H9 (cell line): ENCODE measurements around the gene ARHGEF39. TPM values are rescaled to one million over a fixed set of nuclear protein-coding genes. Genes with fewer than 3 reads are reported as not detected.

Experiments used
- DNase-seq: peaks from one replicate; pipeline ENCODE4 v3.0.0-alpha.2; 2017
- H2AFZ ChIP-seq: one replicate; pipeline ENCODE4 v1.6.1; 2013; ENCODE audit warnings: mild to moderate bottlenecking, low read length, control low read depth, moderate library complexity
- H2AK5ac ChIP-seq: 2 replicates; pipeline ENCODE4 v1.6.1; 2013; ENCODE audit warnings: low read length, control low read depth, mixed read lengths; ENCODE audit not compliant: insufficient read length
- H2BK120ac ChIP-seq: one replicate; pipeline ENCODE4 v1.6.1; 2013; ENCODE audit warnings: low read depth, mild to moderate bottlenecking, low read length, control low read depth, inconsistent platforms; ENCODE audit not compliant: poor library complexity, severe bottlenecking
- H2BK12ac ChIP-seq: 2 replicates; pipeline ENCODE4 v1.6.1; 2013; ENCODE audit warnings: low read length, control low read depth, mixed read lengths, low read depth; ENCODE audit not compliant: insufficient read length
- H2BK15ac ChIP-seq: 2 replicates; pipeline ENCODE4 v1.6.1; 2013; ENCODE audit warnings: low read depth, low read length, control low read depth
- H2BK20ac ChIP-seq: one replicate; pipeline ENCODE4 v1.6.1; 2013; ENCODE audit warnings: low read depth, mild to moderate bottlenecking, low read length, control low read depth, inconsistent platforms; ENCODE audit not compliant: poor library complexity, severe bottlenecking
- H2BK5ac ChIP-seq: 2 replicates; pipeline ENCODE4 v1.6.1; 2013; ENCODE audit warnings: low read length, control low read depth, mixed read lengths; ENCODE audit not compliant: insufficient read length
- H3K14ac ChIP-seq: 2 replicates; pipeline ENCODE4 v1.6.1; 2013; ENCODE audit warnings: low read length, control low read depth; ENCODE audit not compliant: insufficient read depth
- H3K18ac ChIP-seq: 2 replicates; pipeline ENCODE4 v1.6.1; 2013; ENCODE audit warnings: low read depth, mild to moderate bottlenecking, mixed read lengths, low read length, control low read depth; ENCODE audit not compliant: insufficient read length
- H3K23ac ChIP-seq: 2 replicates; pipeline ENCODE4 v1.6.1; 2013; ENCODE audit warnings: low read length, control low read depth, mixed read lengths, low read depth; ENCODE audit not compliant: insufficient read length
- H3K23me2 ChIP-seq: 2 replicates; pipeline ENCODE4 v1.6.1; 2013; ENCODE audit warnings: low read depth, mild to moderate bottlenecking, mixed read lengths, low read length, control low read depth; ENCODE audit not compliant: insufficient read length, poor library complexity, severe bottlenecking
- H3K27ac ChIP-seq: 2 replicates; pipeline ENCODE4 v1.5.1; 2013; ENCODE audit warnings: low read length, control low read depth, mixed read lengths, low read depth; ENCODE audit not compliant: insufficient read length
- H3K27me3 ChIP-seq: 2 replicates; pipeline ENCODE4 v1.6.1; 2013; ENCODE audit warnings: low read length, control low read depth, inconsistent platforms; ENCODE audit not compliant: insufficient read depth
- H3K4ac ChIP-seq: 2 replicates; pipeline ENCODE4 v1.6.1; 2013; ENCODE audit warnings: low read depth, mild to moderate bottlenecking, control low read depth, inconsistent platforms, low read length, moderate library complexity
- H3K4me1 ChIP-seq: 2 replicates; pipeline ENCODE4 v1.6.1; 2013; ENCODE audit warnings: low read length, control low read depth, inconsistent platforms; ENCODE audit not compliant: insufficient read depth
- H3K4me2 ChIP-seq: 2 replicates; pipeline ENCODE4 v1.6.1; 2013; ENCODE audit warnings: low read length, control low read depth, mixed read lengths; ENCODE audit not compliant: insufficient read length, insufficient read depth
- H3K56ac ChIP-seq: 2 replicates; pipeline ENCODE4 v1.6.1; 2013; ENCODE audit warnings: low read depth, mild to moderate bottlenecking, mixed read lengths, low read length, control low read depth; ENCODE audit not compliant: insufficient read length
- H3K79me1 ChIP-seq: 2 replicates; pipeline ENCODE4 v1.6.1; 2013; ENCODE audit warnings: low read depth, mild to moderate bottlenecking, moderate library complexity, low read length, control low read depth, inconsistent platforms; ENCODE audit not compliant: insufficient read depth, poor library complexity, severe bottlenecking
- H3K79me2 ChIP-seq: 2 replicates; pipeline ENCODE4 v1.6.1; 2013; ENCODE audit warnings: low read length, control low read depth, inconsistent platforms; ENCODE audit not compliant: insufficient read depth
- H3K9ac ChIP-seq: 2 replicates; pipeline ENCODE4 v1.6.1; 2013; ENCODE audit warnings: low read length, control low read depth, mixed read lengths; ENCODE audit not compliant: insufficient read length; ENCODE audit errors: extremely low read depth
- H3K9me3 ChIP-seq: one replicate; pipeline ENCODE4 v1.6.1; 2013; ENCODE audit warnings: low read depth, low read length, inconsistent platforms; ENCODE audit not compliant: control insufficient read depth
- H3T11ph ChIP-seq: one replicate; pipeline ENCODE4 v1.6.1; 2013; ENCODE audit warnings: mild to moderate bottlenecking, low read length, control low read depth, inconsistent platforms
- H4K20me1 ChIP-seq: one replicate; pipeline ENCODE4 v1.6.1; 2013; ENCODE audit not compliant: control insufficient read depth, insufficient read length, insufficient read depth
- H4K5ac ChIP-seq: 2 replicates; pipeline ENCODE4 v1.6.1; 2013; ENCODE audit warnings: low read depth, mild to moderate bottlenecking, mixed read lengths, low read length, control low read depth; ENCODE audit not compliant: insufficient read length
- H4K8ac ChIP-seq: replicated peaks from 2 replicates; pipeline ENCODE4 v1.6.1; 2013; ENCODE audit warnings: low read length, control low read depth, mixed read lengths, low read depth; ENCODE audit not compliant: insufficient read length
- H4K91ac ChIP-seq: 2 replicates; pipeline ENCODE4 v1.6.1; 2013; ENCODE audit warnings: low read depth, mild to moderate bottlenecking, moderate library complexity, mixed read lengths, low read length, control low read depth; ENCODE audit not compliant: insufficient read length
- H3K27ac Mint-ChIP-seq, 3 experiments: 2 replicates in 2 of 3; 3 replicates in 1 of 3; pipeline ENCODE4 v1.8.0; 2020 to 2021; ENCODE audit warnings: mixed read lengths in 3 of 3, mild to moderate bottlenecking in 1 of 3, moderate library complexity in 1 of 3
- H3K27me3 Mint-ChIP-seq: 2 replicates; pipeline ENCODE4 v1.8.0; 2021; ENCODE audit warnings: low read depth, mild to moderate bottlenecking, moderate library complexity, mixed read lengths
- H3K36me3 Mint-ChIP-seq, 3 experiments: 2 replicates in 2 of 3; 3 replicates in 1 of 3; pipeline ENCODE4 v1.8.0; 2020 to 2021; ENCODE audit warnings: low read depth in 3 of 3, mixed read lengths in 3 of 3; ENCODE audit not compliant: insufficient read depth in 1 of 3
- H3K4me1 Mint-ChIP-seq, 2 experiments: 2 replicates each; pipeline ENCODE4 v1.8.0; 2020; ENCODE audit warnings: mixed read lengths in 2 of 2
- H3K4me3 Mint-ChIP-seq, 2 experiments: 2 replicates in 1 of 2; 3 replicates in 1 of 2; pipeline ENCODE4 v1.8.0; 2020 to 2021; ENCODE audit warnings: mild to moderate bottlenecking in 2 of 2, mixed read lengths in 2 of 2, moderate library complexity in 1 of 2
- H3K9me3 Mint-ChIP-seq, 2 experiments: 2 replicates in 1 of 2; 3 replicates in 1 of 2; pipeline ENCODE4 v1.8.0; 2020; ENCODE audit warnings: mild to moderate bottlenecking in 2 of 2, mixed read lengths in 2 of 2, moderate library complexity in 1 of 2
- CTCF ChIP-seq: fragments of 200-600 bp; sonication (generic); conservative IDR thresholded peaks from 3 replicates; pipeline ENCODE4 v1.8.0; 2021; ENCODE audit warnings: antibody characterized with exemption, mild to moderate bottlenecking
- WGBS: extraction: QIAGEN DNeasy Blood & Tissue Kit; methylation state at CpG from one replicate; pipeline ENCODE4 v1.1.7; 2013; ENCODE audit warnings: missing lambda C conversion rate, low lambda C conversion rate, mixed read lengths; ENCODE audit not compliant: insufficient read length; ENCODE audit errors: extremely low coverage; 5-methylcytosine and 5-hydroxymethylcytosine counted together
- total RNA-seq: library from RNA; stranded (reverse); gene quantifications from 2 replicates; pipeline ENCODE4 v1.2.1, GENCODE V29; 2021

The ARHGEF39 gene
- total RNA-seq, 1 experiment from 2014 or later = 24.4 TPM

DNA sequence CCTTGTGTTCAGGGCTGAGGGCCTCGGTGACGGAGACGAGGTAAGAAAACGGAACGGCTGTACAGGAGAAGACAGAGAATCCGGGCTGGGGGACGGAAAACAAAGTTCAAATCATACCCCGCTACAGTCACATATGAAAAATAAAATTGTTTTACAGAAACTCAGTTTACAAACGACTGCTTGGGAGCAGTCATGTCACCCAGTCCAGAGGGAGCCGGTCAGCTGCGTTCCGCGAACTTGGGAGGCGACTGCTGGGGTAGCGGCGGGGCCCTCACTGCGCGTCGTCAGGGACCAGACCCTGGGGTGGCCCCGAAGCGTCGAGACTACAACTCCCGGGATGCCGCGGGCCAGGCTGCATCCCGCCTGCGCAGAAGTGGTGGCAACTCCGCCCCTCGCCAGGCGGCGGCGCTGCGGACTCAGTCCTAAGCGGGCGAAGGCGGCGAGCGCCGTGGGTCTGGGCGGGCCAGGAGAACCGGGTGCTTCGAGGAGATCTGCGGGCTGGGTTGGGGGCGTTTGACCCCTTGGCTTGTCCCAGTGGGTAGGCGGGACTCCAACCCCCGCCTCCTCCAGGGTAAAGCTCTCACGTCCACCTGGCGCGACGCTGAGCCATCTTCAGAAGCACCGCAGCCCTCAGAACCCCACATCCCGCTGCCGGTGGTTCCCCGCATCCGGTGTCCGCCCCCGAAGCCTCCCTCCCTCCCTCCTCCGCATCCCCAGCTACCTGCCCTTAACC is 18.3 kb downstream of the ARHGEF39 start:
- peak overlapping the region; percentile 14 for H2AFZ ChIP-seq
- peaks cover 0 to under 1% (median under 1%) of the 10 kb centered on the region in 3 experiments; a peak in 2 of 7 replicates for H3K36me3 Mint-ChIP-seq
- no peaks in the 10 kb centered on the region for H3K79me2 ChIP-seq
- H4K91ac ChIP-seq = no peak overlapping the region
- peaks cover 3% of the 10 kb centered on the region; the same call in 1 of the 2 replicates for H3K4me1 ChIP-seq
- H3K27me3 ChIP-seq = 0 out of 2 replicates have a peak, but pooled peaks cover 2% of the 10 kb centered on the region
- H4K20me1 ChIP-seq = no peaks in the 10 kb centered on the region
- no peaks in the 10 kb centered on the region for H3K9me3 ChIP-seq
- no peak overlapping the region for H3K27ac ChIP-seq
- H2AK5ac ChIP-seq = no peak overlapping the region
- 0 out of 5 replicates have a peak, but pooled peaks cover 0 to under 1% of the 10 kb centered on the region in 2 experiments for H3K9me3 Mint-ChIP-seq
- peaks cover 27 to 33% of the 10 kb centered on the region in 2 experiments for H3K4me1 Mint-ChIP-seq
- no peak overlapping the region for H2BK12ac ChIP-seq
- peak; percentile 92 for DNase-seq
- H3K14ac ChIP-seq = no peak overlapping the region
- H3K56ac ChIP-seq = no peak overlapping the region
- WGBS = no CpG with 5 or more reads among the region's 58 CpGs
- H3K79me1 ChIP-seq = no peaks in the 10 kb centered on the region
- peak overlapping the region; percentile 5 for H3K9ac ChIP-seq
- peaks cover 5% of the 10 kb centered on the region for H3K27me3 Mint-ChIP-seq
- no peak overlapping the region for H4K5ac ChIP-seq
- peak overlapping the region; percentile 85 to 96 for H3K4me3 Mint-ChIP-seq
- H4K8ac ChIP-seq = no peak overlapping the region
- H3K18ac ChIP-seq = no peak overlapping the region
- peak overlapping the region; percentile 86 for H3K4me2 ChIP-seq
- H2BK20ac ChIP-seq = no peak overlapping the region
- H3K23me2 ChIP-seq = no peaks in the 10 kb centered on the region
- H3T11ph ChIP-seq = no peak overlapping the region
- H3K27ac Mint-ChIP-seq = peak overlapping the region; percentile 92 to 95 (median 94); a peak in 6 of 7 replicates
- no peak overlapping the region for H2BK15ac ChIP-seq
- peak; percentile 89 for TF ChIP-seq CTCF
- H3K4ac ChIP-seq = no peak overlapping the region
- H2BK120ac ChIP-seq = no peak overlapping the region
- H3K23ac ChIP-seq = no peak overlapping the region
- H2BK5ac ChIP-seq = no peak overlapping the region
